GM13976 (cell line): ENCODE data around the gene AP5Z1.

Source experiments
- DNase-seq: peaks from one replicate; pipeline ENCODE4 v3.0.0; 2012; ENCODE audit warnings: low spot score
- in situ Hi-C: fragments of 300-500 bp; cut with MboI; formaldehyde crosslinking; loops from one replicate; pipeline ENCODE4 v1.12.0; 2022; ENCODE audit warnings: low sequenced_read_pairs, mixed read lengths, inconsistent platforms; ENCODE audit not compliant: unreplicated experiment
- TF ChIP-seq, protein P1 (sequence below): IDR thresholded peaks from 2 replicates; pipeline ENCODE4 v1.5.1; 2012; ENCODE audit warnings: borderline replicate concordance, mild to moderate bottlenecking; ENCODE audit not compliant: insufficient read depth; ENCODE audit errors: extremely low read depth, missing control alignments, control extremely low read depth

AP5Z1 gene

GRCh38 chr7:4745971-4746919 is 29.2 kb upstream of the AP5Z1 start:
- in situ Hi-C loops, result no loop called here
- DNase-seq, result no peak
- TF ChIP-seq, protein P1, sequence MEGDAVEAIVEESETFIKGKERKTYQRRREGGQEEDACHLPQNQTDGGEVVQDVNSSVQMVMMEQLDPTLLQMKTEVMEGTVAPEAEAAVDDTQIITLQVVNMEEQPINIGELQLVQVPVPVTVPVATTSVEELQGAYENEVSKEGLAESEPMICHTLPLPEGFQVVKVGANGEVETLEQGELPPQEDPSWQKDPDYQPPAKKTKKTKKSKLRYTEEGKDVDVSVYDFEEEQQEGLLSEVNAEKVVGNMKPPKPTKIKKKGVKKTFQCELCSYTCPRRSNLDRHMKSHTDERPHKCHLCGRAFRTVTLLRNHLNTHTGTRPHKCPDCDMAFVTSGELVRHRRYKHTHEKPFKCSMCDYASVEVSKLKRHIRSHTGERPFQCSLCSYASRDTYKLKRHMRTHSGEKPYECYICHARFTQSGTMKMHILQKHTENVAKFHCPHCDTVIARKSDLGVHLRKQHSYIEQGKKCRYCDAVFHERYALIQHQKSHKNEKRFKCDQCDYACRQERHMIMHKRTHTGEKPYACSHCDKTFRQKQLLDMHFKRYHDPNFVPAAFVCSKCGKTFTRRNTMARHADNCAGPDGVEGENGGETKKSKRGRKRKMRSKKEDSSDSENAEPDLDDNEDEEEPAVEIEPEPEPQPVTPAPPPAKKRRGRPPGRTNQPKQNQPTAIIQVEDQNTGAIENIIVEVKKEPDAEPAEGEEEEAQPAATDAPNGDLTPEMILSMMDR, result no peak

- DNase-seq, result no peak
- TF ChIP-seq, protein P1, result no peak
- in situ Hi-C loops, result no loop called here
Measured at GRCh38 chr7:4747013-4747412, 28.4 kb upstream of the AP5Z1 start.

DNA sequence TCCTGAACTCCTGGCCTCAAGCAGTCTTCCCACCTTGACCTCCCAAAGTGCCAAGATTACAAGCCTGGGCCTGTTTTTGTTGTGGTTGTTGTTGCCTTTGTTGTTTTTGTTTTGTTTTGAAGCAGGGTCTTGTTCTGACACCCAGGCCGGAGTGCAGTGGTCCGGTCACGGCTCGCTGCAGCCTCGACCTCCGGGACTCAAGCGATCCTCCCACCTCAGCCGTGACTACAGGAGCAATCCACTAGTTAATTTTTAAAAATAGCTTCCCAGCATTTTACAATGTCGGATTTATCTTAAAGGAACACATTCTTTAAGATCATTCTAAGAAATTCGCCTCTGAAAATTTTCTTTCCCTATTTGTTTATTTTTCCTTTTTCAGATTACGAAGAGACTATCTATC is 27.7 kb upstream of the AP5Z1 start:
- TF ChIP-seq, protein P1, result no peak
- no peak for DNase-seq
- in situ Hi-C loops, result no loop called here

- TF ChIP-seq, protein P1, result no peak
- in situ Hi-C loops, result no loop called here
- DNase-seq, result no peak
Measured at GRCh38 chr7:4748231-4748681, 27.2 kb upstream of the AP5Z1 start.

DNA sequence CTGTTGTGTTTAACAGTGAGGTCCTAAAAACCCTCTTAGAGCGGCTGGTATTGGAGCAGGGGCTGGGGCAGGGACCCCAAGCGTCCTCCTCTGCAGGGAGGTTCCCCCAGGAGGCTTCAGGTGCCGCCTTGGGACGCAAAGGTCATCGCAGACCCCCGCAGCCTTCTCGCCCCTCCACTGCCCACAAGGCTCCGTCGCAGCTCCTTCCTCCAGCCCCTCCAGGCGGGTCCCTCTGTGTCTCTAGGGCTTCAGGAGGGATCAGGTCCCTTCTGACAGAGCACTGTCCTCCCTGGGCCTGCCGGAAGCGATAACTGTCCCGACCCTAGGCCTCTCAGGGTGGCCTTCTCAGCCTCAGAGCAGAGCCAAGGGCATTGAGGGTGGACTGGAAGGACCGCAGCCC is 26.1 kb upstream of the AP5Z1 start:
- in situ Hi-C loops, result no loop called here
- TF ChIP-seq, protein P1, result no peak
- no peak for DNase-seq

GRCh38 chr7:4749798-4750197 is 25.6 kb upstream of the AP5Z1 start:
- DNase-seq, result no peak
- in situ Hi-C loops, result loop anchor here (25.0 kb wide), 1 partner anchor 137 kb away; no protein-coding TSS in a partner anchor
- TF ChIP-seq, protein P1, result no peak
